Neural progenitor cell (in vitro differentiated cells): ENCODE data around the gene CD300LG. TPM values are rescaled to one million over a fixed set of nuclear protein-coding genes. Genes with fewer than 3 reads are reported as not detected.

ENCODE experiments used
- DNase-seq: peaks from one replicate; pipeline ENCODE4 v3.0.0-alpha.2; 2016; ENCODE audit warnings: low spot score
- H2AFZ ChIP-seq: fragments of 200-600 bp; sonication (generic); replicated peaks from 2 replicates; pipeline ENCODE4 v1.6.1; 2016; ENCODE audit warnings: antibody characterized with exemption
- H3F3A ChIP-seq: fragments of 200-600 bp; sonication (generic); 2 replicates; pipeline ENCODE4 v1.6.1; 2016; ENCODE audit warnings: antibody characterized with exemption, low read depth
- H3K27ac ChIP-seq: fragments of 200-600 bp; sonication (generic); 2 replicates; pipeline ENCODE4 v1.5.1; 2016; ENCODE audit warnings: mild to moderate bottlenecking
- H3K27me3 ChIP-seq: fragments of 200-600 bp; sonication (generic); 2 replicates; pipeline ENCODE4 v1.6.1; 2016; ENCODE audit warnings: mild to moderate bottlenecking, moderate library complexity
- H3K36me3 ChIP-seq: fragments of 200-600 bp; sonication (generic); 2 replicates; pipeline ENCODE4 v1.5.1; 2016
- H3K4me1 ChIP-seq: fragments of 200-600 bp; sonication (generic); 2 replicates; pipeline ENCODE4 v1.6.1; 2016; ENCODE audit warnings: mixed run types
- H3K4me2 ChIP-seq: fragments of 200-600 bp; sonication (generic); 2 replicates; pipeline ENCODE4 v1.6.1; 2016
- H3K4me3 ChIP-seq: fragments of 200-600 bp; sonication (generic); 2 replicates; pipeline ENCODE4 v1.5.1; 2016
- H3K79me2 ChIP-seq: fragments of 200-600 bp; sonication (generic); 2 replicates; pipeline ENCODE4 v1.6.1; 2016; ENCODE audit warnings: low read depth
- H3K9ac ChIP-seq: fragments of 200-600 bp; sonication (generic); 2 replicates; pipeline ENCODE4 v1.6.1; 2016
- H3K9me3 ChIP-seq: fragments of 200-600 bp; sonication (generic); 2 replicates; pipeline ENCODE4 v1.5.1; 2016; ENCODE audit warnings: low read depth
- H4K20me1 ChIP-seq: fragments of 200-600 bp; sonication (generic); 2 replicates; pipeline ENCODE4 v1.6.1; 2016; ENCODE audit warnings: low read depth
- H3K27ac Mint-ChIP-seq: 3 replicates; pipeline ENCODE4 v1.8.0; 2021; ENCODE audit warnings: mixed read lengths
- H3K27me3 Mint-ChIP-seq: 2 replicates; pipeline ENCODE4 v1.8.0; 2022; ENCODE audit warnings: low read depth, mild to moderate bottlenecking, inconsistent platforms, moderate library complexity, mixed read lengths; ENCODE audit not compliant: insufficient read depth
- H3K36me3 Mint-ChIP-seq: 3 replicates; pipeline ENCODE4 v1.8.0; 2021; ENCODE audit warnings: mixed read lengths
- H3K4me1 Mint-ChIP-seq: 3 replicates; pipeline ENCODE4 v1.8.0; 2021; ENCODE audit warnings: mixed read lengths
- H3K4me3 Mint-ChIP-seq: 3 replicates; pipeline ENCODE4 v1.8.0; 2021; ENCODE audit warnings: mild to moderate bottlenecking, moderate library complexity, mixed read lengths
- H3K9me3 Mint-ChIP-seq: 3 replicates; pipeline ENCODE4 v1.8.0; 2020; ENCODE audit warnings: mixed read lengths
- EZH2 ChIP-seq: fragments of 200-600 bp; sonication (generic); IDR thresholded peaks from 2 replicates; pipeline ENCODE4 v1.6.1; 2017; ENCODE audit warnings: antibody characterized with exemption, mild to moderate bottlenecking, moderate library complexity
- EZH2phosphoT487 ChIP-seq: fragments of 200-600 bp; sonication (generic); IDR thresholded peaks from 2 replicates; pipeline ENCODE4 v1.6.1; 2017; ENCODE audit warnings: antibody characterized with exemption
- total RNA-seq: library from RNA; depleted of rRNA; stranded (reverse); fragments of >200 nt; gene quantifications from 2 replicates; pipeline ENCODE4 v1.2.3, GENCODE V29; 2015; ENCODE audit warnings: low replicate concordance
- TF ChIP-seq, protein P1 (sequence below): fragments of 200-600 bp; sonication (generic); IDR thresholded peaks from 2 replicates; pipeline ENCODE4 v1.5.1; 2017; ENCODE audit warnings: antibody characterized with exemption, mild to moderate bottlenecking

CD300LG gene
- total RNA-seq, 1 donor from 2014 or later: not detected

DNA sequence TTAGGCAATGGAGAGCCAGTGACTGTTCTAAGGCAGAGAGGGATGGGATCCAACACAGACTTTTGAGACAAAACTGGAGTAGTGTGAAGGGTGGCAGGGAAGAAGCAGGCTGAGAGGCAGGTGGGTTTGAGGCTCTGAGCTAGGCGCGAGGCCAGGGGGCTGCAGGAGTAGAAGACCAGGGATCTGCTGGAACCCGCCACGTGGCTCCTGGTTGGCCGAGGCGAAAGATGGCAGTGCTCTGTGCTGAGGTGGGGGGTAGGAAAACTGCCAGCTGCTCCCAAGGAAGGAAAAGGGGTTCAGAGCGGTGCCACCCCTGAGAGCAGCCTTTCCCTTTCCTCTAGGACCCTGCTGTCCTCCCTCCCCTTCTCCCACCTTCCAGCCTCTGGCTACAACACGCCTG is 5.6 kb downstream of the CD300LG start:
- peaks cover 4% of the 10 kb centered on the region for H3K27me3 Mint-ChIP-seq
- H3K4me1 Mint-ChIP-seq: peaks cover 4% of the 10 kb centered on the region
- H3K27ac Mint-ChIP-seq: peak overlapping the region; percentile 57
- Histone ChIP-seq H3K9ac (no peak overlapping the region), H3K4me1 (no peaks in the 10 kb centered on the region), H3K27ac (no peak overlapping the region), H3F3A (no peaks in the 10 kb centered on the region), H3K4me2 (no peak overlapping the region), H4K20me1 (no peaks in the 10 kb centered on the region), H3K9me3 (no peaks in the 10 kb centered on the region), H3K79me2 (no peaks in the 10 kb centered on the region), H2AFZ (no peak overlapping the region), H3K4me3 (no peak overlapping the region), H3K27me3 (no peaks in the 10 kb centered on the region), H3K36me3 (no peaks in the 10 kb centered on the region)
- no peak for DNase-seq
- no peaks in the 10 kb centered on the region for H3K9me3 Mint-ChIP-seq
- TF ChIP-seq, protein P1, sequence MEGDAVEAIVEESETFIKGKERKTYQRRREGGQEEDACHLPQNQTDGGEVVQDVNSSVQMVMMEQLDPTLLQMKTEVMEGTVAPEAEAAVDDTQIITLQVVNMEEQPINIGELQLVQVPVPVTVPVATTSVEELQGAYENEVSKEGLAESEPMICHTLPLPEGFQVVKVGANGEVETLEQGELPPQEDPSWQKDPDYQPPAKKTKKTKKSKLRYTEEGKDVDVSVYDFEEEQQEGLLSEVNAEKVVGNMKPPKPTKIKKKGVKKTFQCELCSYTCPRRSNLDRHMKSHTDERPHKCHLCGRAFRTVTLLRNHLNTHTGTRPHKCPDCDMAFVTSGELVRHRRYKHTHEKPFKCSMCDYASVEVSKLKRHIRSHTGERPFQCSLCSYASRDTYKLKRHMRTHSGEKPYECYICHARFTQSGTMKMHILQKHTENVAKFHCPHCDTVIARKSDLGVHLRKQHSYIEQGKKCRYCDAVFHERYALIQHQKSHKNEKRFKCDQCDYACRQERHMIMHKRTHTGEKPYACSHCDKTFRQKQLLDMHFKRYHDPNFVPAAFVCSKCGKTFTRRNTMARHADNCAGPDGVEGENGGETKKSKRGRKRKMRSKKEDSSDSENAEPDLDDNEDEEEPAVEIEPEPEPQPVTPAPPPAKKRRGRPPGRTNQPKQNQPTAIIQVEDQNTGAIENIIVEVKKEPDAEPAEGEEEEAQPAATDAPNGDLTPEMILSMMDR: no peak
- TF ChIP-seq EZH2phosphoT487 (no peak), EZH2 (no peak)
- H3K36me3 Mint-ChIP-seq: no peaks in the 10 kb centered on the region
- H3K4me3 Mint-ChIP-seq: no peak overlapping the region

DNA sequence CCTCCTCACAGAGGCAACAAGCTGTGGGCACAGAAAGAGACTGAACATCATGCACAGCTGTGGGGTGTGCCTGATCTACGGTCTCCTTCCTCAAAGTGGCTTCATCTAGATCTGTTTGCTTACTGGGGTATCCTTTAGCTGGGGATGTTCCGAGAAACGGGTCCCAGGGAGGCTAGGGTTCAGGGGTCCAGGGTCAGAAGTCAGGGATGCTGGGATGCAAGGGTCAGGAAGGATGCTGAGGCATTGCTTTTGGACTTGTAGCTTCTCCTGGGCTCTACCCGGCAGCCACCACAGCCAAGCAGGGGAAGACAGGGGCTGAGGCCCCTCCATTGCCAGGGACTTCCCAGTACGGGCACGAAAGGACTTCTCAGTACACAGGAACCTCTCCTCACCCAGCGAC is 6.6 kb downstream of the CD300LG start:
- no peak overlapping the region for H3K4me3 Mint-ChIP-seq
- no peak for DNase-seq
- H3K79me2 ChIP-seq: no peaks in the 10 kb centered on the region
- H3F3A ChIP-seq: no peaks in the 10 kb centered on the region
- H3K9me3 ChIP-seq: no peaks in the 10 kb centered on the region
- H4K20me1 ChIP-seq: no peaks in the 10 kb centered on the region
- peaks cover 2% of the 10 kb centered on the region for H3K27me3 Mint-ChIP-seq
- H3K36me3 ChIP-seq: no peaks in the 10 kb centered on the region
- H3K27ac Mint-ChIP-seq: no peak overlapping the region
- H3K4me3 ChIP-seq: no peak overlapping the region
- H3K4me1 Mint-ChIP-seq: peaks cover 3% of the 10 kb centered on the region
- H3K4me2 ChIP-seq: no peak overlapping the region
- H2AFZ ChIP-seq: no peak overlapping the region
- H3K4me1 ChIP-seq: no peaks in the 10 kb centered on the region
- no peaks in the 10 kb centered on the region for H3K9me3 Mint-ChIP-seq
- H3K36me3 Mint-ChIP-seq: no peaks in the 10 kb centered on the region
- no peaks in the 10 kb centered on the region for H3K27me3 ChIP-seq
- no peak overlapping the region for H3K27ac ChIP-seq
- H3K9ac ChIP-seq: no peak overlapping the region
- TF ChIP-seq, protein P1: no peak
- TF ChIP-seq EZH2 (no peak), EZH2phosphoT487 (no peak)

DNA sequence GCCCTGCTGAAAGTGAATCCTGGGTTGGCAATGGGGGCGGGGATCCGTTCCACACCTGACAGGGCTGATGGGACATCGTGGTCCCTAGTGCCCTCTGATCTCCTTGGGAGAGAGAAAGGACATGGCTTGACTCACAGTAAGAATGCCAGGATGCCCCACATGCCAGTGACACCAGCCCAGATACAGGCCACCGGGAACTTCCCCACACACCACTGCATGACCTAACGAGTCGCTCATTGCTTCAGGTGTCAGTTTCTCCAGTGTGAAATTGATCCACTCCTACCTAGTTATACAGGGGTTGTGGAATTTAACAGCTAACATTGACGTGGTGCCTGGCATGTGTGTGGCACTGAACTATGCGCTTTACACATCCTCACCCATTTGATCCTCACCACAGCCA is 7.5 kb downstream of the CD300LG start:
- Histone ChIP-seq H3K4me1 (no peaks in the 10 kb centered on the region), H3K4me3 (no peak overlapping the region), H3K9me3 (no peaks in the 10 kb centered on the region), H3K27ac (no peak overlapping the region), H2AFZ (no peak overlapping the region), H3K9ac (no peak overlapping the region), H3F3A (no peaks in the 10 kb centered on the region), H3K36me3 (no peaks in the 10 kb centered on the region), H3K79me2 (no peaks in the 10 kb centered on the region), H3K27me3 (no peaks in the 10 kb centered on the region), H3K4me2 (no peak overlapping the region), H4K20me1 (no peaks in the 10 kb centered on the region)
- DNase-seq: no peak
- H3K9me3 Mint-ChIP-seq: no peaks in the 10 kb centered on the region
- TF ChIP-seq, protein P1: no peak
- TF ChIP-seq EZH2 (no peak), EZH2phosphoT487 (no peak)
- H3K4me1 Mint-ChIP-seq: peaks cover 6% of the 10 kb centered on the region
- H3K27me3 Mint-ChIP-seq: peaks cover 5% of the 10 kb centered on the region
- no peaks in the 10 kb centered on the region for H3K36me3 Mint-ChIP-seq
- H3K27ac Mint-ChIP-seq: no peak overlapping the region
- no peak overlapping the region for H3K4me3 Mint-ChIP-seq

DNA sequence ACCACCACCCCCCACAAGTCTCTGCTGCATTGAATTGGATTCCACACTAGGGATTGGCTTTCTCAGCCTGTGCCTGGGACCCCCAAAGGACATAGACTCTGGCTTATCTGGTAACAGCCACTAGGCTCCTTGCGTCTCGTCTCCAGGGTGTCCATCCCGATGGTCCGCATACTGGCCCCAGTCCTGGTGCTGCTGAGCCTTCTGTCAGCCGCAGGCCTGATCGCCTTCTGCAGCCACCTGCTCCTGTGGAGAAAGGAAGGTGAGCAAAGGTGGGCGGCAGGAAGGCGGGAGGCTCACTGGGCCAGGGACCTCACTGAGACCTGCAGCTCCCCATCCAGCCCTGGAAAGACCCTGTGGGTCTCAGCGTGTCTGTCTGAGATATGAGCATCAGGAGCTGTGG is 8.1 kb downstream of the CD300LG start:
- no peak overlapping the region for H3K27ac ChIP-seq
- no peak overlapping the region for H3K9ac ChIP-seq
- H3K36me3 ChIP-seq: no peaks in the 10 kb centered on the region
- H3K79me2 ChIP-seq: no peaks in the 10 kb centered on the region
- no peak overlapping the region for H3K4me3 Mint-ChIP-seq
- no peak overlapping the region for H2AFZ ChIP-seq
- no peaks in the 10 kb centered on the region for H3K9me3 ChIP-seq
- no peaks in the 10 kb centered on the region for H3K9me3 Mint-ChIP-seq
- H3K36me3 Mint-ChIP-seq: no peaks in the 10 kb centered on the region
- H3K27me3 Mint-ChIP-seq: peaks cover 7% of the 10 kb centered on the region
- no peaks in the 10 kb centered on the region for H3F3A ChIP-seq
- no peak overlapping the region for H3K27ac Mint-ChIP-seq
- H3K4me1 Mint-ChIP-seq: peaks cover 6% of the 10 kb centered on the region
- H3K4me1 ChIP-seq: no peaks in the 10 kb centered on the region
- TF ChIP-seq EZH2phosphoT487 (no peak), EZH2 (no peak)
- TF ChIP-seq, protein P1: no peak
- H3K4me2 ChIP-seq: no peak overlapping the region
- no peaks in the 10 kb centered on the region for H3K27me3 ChIP-seq
- no peak for DNase-seq
- no peaks in the 10 kb centered on the region for H4K20me1 ChIP-seq
- no peak overlapping the region for H3K4me3 ChIP-seq
